ENCODE results near the gene SMOC2.
A peak's percentile ranks its signal among the peaks of the same experiment; 100 is the strongest.

The SMOC2 gene

DNA sequence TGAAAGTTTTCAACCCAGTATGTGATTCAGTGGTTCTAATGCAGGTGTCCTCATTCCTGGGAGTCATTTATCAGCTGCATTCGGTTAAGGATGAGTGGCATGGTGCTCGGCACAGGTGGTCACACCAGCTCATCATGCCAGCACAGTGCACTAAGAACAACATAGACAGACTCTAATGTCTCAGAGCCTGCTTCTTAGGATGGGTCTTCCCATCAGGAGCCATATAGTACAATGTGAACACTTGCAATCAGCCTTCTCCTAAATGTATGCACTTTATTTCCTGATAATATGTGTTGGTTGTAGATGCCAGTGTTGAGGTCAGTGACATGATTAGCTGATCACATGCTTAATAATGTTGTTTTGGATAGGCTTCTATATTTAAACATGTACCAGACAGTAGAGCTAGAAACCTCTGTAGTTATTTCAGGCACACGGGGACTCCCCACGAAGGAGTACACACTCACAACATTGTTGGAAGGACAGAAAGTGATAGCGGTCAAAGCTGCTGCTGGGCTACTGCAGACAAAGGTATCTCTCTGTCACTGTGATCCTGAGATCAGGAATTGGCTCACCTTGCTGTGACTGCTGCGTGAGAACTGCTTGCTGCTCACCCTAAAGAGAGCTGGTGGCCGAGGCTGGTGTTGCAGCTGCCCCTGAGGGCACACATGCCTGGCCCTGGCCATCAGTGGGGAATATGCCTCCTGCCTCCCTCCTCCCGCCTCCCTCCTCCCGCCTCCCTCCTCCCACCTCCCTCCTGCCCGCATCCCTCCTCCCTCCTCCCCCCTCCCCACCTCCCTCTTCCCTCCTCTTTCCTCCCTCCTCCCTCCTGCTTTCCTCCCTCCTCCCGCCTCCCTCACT lies 195.4 kb downstream of the SMOC2 start:
- no peak for DNase-seq

- no peak for DNase-seq
These were observed 196.8 kb downstream of the SMOC2 start for GRCh38 chr6:168637834-168638233.

DNA sequence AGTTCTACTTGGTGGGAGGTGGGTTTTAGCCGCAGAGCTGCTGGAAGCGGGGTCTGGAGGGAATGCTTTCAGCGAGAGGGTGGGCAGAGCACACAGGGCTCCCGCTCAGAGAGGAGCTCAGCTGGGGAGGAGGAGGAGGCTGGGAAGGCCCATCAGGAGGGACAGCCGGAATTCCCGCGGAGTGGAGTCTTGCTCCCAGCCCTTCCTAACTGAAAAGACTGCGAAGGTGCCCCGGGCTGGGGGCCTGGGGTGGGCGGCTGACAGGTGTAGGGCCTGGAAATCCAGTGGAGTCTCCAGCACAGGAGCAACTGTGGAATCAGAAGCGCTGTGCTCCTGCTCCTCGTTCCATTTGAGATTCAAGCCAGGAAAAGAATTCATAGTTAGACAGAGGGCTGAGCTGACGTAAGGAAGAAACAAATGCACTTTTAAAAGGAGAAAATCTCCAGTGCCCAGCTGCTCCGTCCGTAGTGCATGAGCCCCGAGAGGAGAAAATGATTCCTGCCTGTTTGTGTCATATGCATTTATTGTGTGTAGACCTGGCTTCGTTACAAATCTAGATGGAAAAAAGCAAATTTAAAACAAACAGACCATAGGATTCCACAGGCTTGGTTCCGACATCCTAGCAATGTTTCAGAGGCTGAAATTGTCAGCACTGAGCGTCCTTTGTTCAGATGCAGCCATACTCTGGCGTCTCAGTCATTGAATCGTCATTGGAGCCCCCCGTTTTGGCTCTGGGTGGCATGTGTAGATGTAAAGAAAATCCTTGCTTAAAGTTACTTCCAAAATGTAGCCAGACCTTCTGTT lies 197.7 kb downstream of the SMOC2 start:
- no peak for DNase-seq

DNA sequence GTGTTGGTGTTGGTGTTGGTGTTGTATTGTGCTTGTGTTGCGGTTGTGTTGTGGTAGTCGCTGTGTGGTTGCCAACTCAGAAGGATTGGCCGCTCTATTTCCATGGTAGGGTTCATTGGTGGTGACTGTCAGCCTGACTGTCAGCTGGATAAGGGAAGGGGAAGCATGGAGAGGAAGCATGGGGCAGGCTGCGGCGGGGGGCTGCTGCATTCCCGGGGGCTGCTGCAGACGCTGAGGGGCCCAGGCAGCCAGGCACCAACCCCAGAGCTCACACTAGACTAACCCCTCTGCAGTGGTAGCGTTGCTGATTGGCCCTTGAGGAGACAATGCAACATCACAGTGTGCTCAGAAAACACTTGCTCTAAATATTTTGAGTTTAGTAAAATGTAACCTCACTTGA lies 199.2 kb downstream of the SMOC2 start:
- DNase-seq: no peak

DNA sequence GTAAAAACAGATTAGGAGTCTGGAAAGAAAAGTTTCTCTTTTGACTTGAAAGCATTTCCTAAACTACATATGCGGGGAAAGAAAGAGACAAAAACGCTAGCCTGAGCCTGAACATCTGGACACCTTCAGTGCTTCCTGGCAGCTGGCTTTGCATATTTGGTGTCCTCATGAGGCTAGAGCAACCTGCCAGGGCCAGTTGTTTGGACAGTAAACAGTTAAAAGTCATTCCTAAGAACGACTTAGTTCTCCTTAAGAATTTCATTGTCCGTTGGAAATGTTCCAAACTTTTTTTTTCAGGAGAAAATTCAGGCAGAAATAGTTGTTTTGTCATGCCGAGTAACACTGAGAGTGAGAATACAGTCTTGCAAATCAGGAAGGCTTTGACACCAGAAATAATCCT lies 199.8 kb downstream of the SMOC2 start:
- no peak for DNase-seq

GRCh38 chr6:168641446-168641845 lies 200.5 kb downstream of the SMOC2 start:
- no peak for DNase-seq

DNA sequence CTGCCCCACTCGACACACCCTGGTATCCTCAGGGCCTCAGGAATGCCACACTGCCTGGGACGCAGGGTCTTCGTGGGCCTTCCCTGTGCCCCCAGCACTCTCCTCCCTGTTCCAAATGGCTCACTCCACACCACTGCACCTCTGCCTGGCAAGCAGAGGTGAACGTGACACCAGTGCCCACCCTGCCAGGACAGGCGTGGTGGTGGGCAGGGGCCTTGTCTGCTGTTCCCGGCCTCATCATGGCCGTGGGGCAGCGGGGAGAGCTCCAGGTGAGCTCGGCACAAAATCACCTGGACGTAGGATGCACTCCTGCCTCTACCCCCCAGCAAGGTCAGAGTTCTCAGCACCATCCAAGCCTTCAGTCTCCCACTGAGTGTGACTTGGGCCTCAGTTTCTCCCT lies 202.4 kb downstream of the SMOC2 start:
- no peak for DNase-seq

DNA sequence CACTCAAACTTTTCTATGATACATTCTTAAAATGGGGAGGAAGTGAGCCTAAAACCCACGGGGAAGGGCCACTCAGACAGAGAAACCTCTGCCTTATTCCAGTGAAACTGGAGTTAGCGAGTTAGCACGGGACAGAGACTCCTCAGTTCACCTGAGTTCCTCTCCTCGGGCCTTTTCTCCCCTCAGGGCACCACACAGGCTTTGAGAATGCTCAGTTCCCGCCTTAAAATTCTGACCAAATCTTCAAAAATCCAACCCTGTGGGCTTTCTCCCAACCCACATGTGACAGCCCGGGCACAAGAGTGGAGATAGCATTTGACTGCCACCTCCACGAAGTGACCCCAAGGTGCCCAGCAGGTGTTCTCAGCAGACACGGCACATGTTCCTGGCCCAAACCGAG lies 204.3 kb downstream of the SMOC2 start:
- DNase-seq: no peak

DNA sequence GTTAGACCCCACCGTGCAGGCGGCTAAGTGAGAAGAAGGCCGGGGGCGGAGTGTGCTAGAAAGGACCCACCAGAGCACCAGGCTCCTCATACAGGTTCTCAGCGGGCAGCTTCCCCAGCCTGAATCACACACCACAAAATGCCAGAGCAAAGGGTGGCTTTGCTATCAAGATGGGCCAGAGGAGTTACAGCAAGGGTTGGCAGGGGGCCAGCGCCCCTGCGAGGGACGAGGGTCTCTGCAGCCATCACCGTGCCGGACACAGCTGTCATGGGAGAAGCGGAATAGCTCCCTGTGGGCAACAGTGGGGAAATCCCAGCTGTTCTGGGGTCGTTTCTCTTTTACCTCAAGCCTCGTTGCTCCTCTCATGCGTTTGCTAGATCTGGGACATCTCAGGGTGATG lies 206.3 kb downstream of the SMOC2 start:
- DNase-seq: no peak

GRCh38 chr6:168648240-168649125 lies 207.5 kb downstream of the SMOC2 start:
- DNase-seq: peak; percentile 64

GRCh38 chr6:168649209-168649608 lies 208.2 kb downstream of the SMOC2 start:
- DNase-seq: peak; percentile 42

- DNase-seq: no peak
These were observed 209.7 kb downstream of the SMOC2 start for GRCh38 chr6:168650671-168651111.

DNA sequence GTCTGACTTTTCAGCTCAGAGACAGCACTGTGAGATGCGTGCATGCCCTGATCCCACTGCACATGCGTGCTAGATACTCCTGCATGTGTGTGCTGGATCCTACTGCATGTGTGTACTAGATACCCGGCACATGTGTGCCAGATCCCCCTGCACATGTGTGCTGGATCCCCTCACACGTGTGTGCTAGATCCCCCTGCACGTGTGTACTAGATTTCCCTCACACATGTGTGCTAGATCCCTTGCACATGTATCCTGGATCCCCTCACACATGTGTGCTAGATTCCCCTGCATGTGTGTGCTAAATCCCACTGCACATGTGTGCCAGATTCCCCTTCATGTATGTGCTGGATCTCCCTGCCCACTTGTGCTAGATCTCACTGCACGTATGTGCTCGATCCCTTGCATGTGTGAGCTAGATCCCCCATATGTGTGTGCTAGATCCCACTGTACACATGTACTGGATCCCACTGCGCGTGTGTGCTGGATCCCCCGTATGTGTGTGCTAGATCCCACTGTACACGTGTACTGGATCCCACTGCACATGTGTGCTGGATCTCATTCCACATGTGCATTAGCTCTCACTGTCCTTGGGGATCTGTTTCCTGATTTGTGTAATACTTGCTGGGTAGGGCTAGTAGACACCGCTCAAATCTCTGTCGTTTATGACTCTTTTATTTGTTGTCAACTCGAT lies 214.6 kb downstream of the SMOC2 start:
- no peak for DNase-seq

- no peak for DNase-seq
These were observed 217.1 kb downstream of the SMOC2 start for GRCh38 chr6:168658059-168658458.

DNA sequence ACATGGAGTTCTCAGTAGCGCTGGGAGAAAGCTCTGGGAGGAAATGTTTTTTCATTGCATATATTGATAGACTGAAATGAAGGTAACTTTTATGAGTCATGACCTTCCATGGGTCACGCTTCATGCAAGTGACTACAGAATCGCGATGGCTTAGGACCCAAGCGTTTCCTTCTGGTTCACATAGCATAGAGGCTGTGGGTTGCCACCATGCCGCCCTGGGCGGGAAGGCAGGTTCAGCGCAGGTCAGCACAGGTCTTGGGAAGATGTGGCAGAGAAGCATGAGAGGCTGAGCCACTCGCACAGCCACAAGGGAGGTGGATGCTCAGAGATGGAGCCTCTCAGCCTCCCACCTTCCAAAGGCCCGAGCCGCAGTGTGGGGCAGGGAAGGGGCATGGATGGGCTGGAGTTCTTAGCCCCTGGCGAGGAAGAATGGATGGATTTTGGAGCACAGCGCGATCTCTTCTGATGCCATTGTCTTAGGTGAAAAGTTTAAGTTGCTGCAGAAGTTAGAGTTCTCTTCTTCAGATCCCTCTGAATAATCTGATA lies 219.5 kb downstream of the SMOC2 start:
- DNase-seq: no peak

GRCh38 chr6:168662301-168662936 lies 221.4 kb downstream of the SMOC2 start:
- DNase-seq: no peak

GRCh38 chr6:168663041-168663440 lies 222.1 kb downstream of the SMOC2 start:
- DNase-seq: no peak

- no peak for DNase-seq
These were observed 224.0 kb downstream of the SMOC2 start for GRCh38 chr6:168664956-168665355.

DNA sequence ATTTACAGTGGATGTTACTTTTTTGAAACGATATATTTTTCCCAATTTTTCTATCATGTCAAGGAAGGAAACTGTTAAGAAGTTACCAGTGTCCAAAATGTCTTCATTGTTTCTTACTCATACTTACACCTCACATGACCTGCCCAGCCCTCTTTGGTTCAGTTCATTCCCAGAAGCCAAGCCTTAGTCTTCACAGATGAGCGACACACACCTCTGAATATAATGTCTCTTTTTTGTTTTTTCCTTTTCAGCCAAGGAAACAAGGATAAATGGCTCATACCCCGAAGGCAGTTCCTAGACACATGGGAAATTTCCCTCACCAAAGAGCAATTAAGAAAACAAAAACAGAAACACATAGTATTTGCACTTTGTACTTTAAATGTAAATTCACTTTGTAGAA lies 225.2 kb downstream of the SMOC2 start:
- no peak for DNase-seq

DNA sequence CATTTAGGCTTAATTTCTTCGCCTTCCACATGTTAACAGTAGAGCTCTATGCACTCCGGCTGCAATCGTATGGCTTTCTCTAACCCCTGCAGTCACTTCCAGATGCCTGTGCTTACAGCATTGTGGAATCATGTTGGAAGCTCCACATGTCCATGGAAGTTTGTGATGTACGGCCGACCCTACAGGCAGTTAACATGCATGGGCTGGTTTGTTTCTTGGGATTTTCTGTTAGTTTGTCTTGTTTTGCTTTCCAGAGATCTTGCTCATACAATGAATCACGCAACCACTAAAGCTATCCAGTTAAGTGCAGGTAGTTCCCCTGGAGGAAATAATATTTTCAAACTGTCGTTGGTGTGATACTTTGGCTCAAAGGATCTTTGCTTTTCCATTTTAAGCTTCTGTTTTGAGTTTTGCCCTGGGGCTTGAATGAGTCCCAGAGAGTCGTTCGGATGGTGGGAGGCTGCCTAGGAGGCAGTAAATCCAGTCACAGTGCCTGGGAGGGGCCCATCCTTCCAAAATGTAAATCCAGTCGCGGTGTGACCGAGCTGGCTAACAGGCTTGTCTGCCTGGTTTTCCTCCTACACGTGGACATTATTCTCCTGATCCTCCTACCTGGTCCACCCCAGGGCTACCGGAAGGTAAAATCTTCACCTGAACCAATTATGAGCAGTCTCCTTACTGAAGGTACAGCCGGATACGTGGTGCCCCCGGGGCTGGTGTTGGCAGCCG lies 225.9 kb downstream of the SMOC2 start:
- no peak for DNase-seq

GRCh38 chr6:168667428-168667805 lies 226.4 kb downstream of the SMOC2 start:
- no peak for DNase-seq

Data from NCI-H345 (cell line).